ENCODE results near the gene SMCHD1. TPM values are rescaled to one million over a fixed set of nuclear protein-coding genes. Genes with fewer than 3 reads are reported as not detected.

Gene SMCHD1
- total and polyA plus RNA-seq, 10 of the 15 experiments (the other 5 are each of a cell fraction or from before 2014, with no cell fraction given): 6.0 to 110 (median 48.0) TPM

GRCh38 chr18:2853173-2853925 lies 197.8 kb downstream of the SMCHD1 start:
- FAIRE-seq: no peak
- BruUV-seq (replicated peaks): no TSS peak
- POLR2A ChIA-PET: no interaction called here
- H3K36me3 ChIP-seq (ENCODE audit: control insufficient read depth in 2 of 2, insufficient read depth in 2 of 2, low read length in 1 of 2): no peaks in the 10 kb centered on the region
- no peak overlapping the region for H3K27ac ChIP-seq (ENCODE audit: control insufficient read depth, insufficient read depth)
- ATAC-seq: no peak
- TF ChIP-seq SIX5 (IDR thresholded peaks at IDR 0.05; ENCODE audit: low read depth, low read length, severe bottlenecking): no peak
- TF ChIP-seq NFXL1 (IDR thresholded peaks at IDR 0.05; ENCODE audit: borderline replicate concordance): no peak
- no peak for TF ChIP-seq LARP7 (IDR thresholded peaks at IDR 0.05)
- no peak for TF ChIP-seq RAD21 (IDR thresholded peaks at IDR 0.05; ENCODE audit: insufficient read depth, low read depth, low read length)
- no peak for TF ChIP-seq USF2 (IDR thresholded peaks at IDR 0.05; ENCODE audit: borderline replicate concordance, low read depth, low read length)
- no peak for TF ChIP-seq TCF3 (IDR thresholded peaks at IDR 0.05; ENCODE audit: borderline replicate concordance, insufficient read depth, low read depth, low read length)
- TF ChIP-seq REST (IDR thresholded peaks at IDR 0.05; ENCODE audit: low read depth, low read length): no peak
- no peak for TF ChIP-seq RAD51 (IDR thresholded peaks at IDR 0.05)
- no peak for TF ChIP-seq BMI1 (IDR thresholded peaks at IDR 0.05; ENCODE audit: borderline replicate concordance)
- no peak for TF ChIP-seq ZBED1 (IDR thresholded peaks at IDR 0.05; ENCODE audit: borderline replicate concordance)
- no peaks in the 10 kb centered on the region for H3K9me3 ChIP-seq (replicated peaks; ENCODE audit: control insufficient read depth, insufficient read depth, low read length)
- no peak overlapping the region for H3K4me2 ChIP-seq (ENCODE audit: control insufficient read depth, insufficient read depth)
- no peak overlapping the region for H3K9ac ChIP-seq (ENCODE audit: control insufficient read depth, insufficient read depth, low read length)
- no peaks in the 10 kb centered on the region for H3K79me2 ChIP-seq (ENCODE audit: control insufficient read depth, insufficient read depth, low read length)
- SMC1A ChIA-PET (ENCODE audit: uncharacterized antibody, unreplicated experiment): no interaction called here
- in situ Hi-C loops (cut with MboI): no loop called here
- RAD21 ChIA-PET (ENCODE audit: unreplicated experiment): no interaction called here
- 72% methylated on average over 18 of the region's 18 CpGs for WGBS (ENCODE audit: insufficient coverage, insufficient replicate concordance, low lambda C conversion rate, missing lambda C conversion rate)
- H3K4me3 ChIP-seq: no peak overlapping the region
- CTCF ChIA-PET: no interaction called here
- H4K20me1 ChIP-seq (ENCODE audit: control insufficient read depth, insufficient read depth): no peaks in the 10 kb centered on the region
- no peak overlapping the region for H2AFZ ChIP-seq (ENCODE audit: control insufficient read depth, low read depth, low read length)
- intact Hi-C loops (cut with micrococcal nuclease; ENCODE audit: unreplicated experiment): no loop called here
- no peaks in the 10 kb centered on the region for H3K4me1 ChIP-seq (ENCODE audit: control insufficient read depth, insufficient read depth, low read length)
- DNase-seq (ENCODE audit: low read depth, low spot score): no peak
- peaks cover 0 to 5% of the 10 kb centered on the region in 2 experiments; a peak in 3 of 4 replicates for H3K27me3 ChIP-seq (replicated peaks in 1 of 2; ENCODE audit: control insufficient read depth in 2 of 2, insufficient read depth in 2 of 2, low read length in 1 of 2)
